Activated naive CD4-positive, alpha-beta T cell treated with anti-CD3 and anti-CD28 coated beads, Interleukin-2, amount 50 U/mL, for 24 hours (primary cell): ENCODE results near the gene SLC23A3.

ENCODE experiments used
- H3K27ac Mint-ChIP-seq: one replicate; pipeline ENCODE4 v1.8.0; 2021; ENCODE audit warnings: mild to moderate bottlenecking, mixed read lengths
- H3K27me3 Mint-ChIP-seq: one replicate; pipeline ENCODE4 v1.8.0; 2021; ENCODE audit warnings: mixed read lengths
- H3K36me3 Mint-ChIP-seq: one replicate; pipeline ENCODE4 v1.8.0; 2021; ENCODE audit warnings: mixed read lengths
- H3K4me1 Mint-ChIP-seq: one replicate; pipeline ENCODE4 v1.8.0; 2021; ENCODE audit warnings: mixed read lengths
- H3K4me3 Mint-ChIP-seq: one replicate; pipeline ENCODE4 v1.8.0; 2021; ENCODE audit warnings: mild to moderate bottlenecking, mixed read lengths
- H3K9me3 Mint-ChIP-seq: one replicate; pipeline ENCODE4 v1.8.0; 2021; ENCODE audit warnings: mixed read lengths

SLC23A3 gene

GRCh38 chr2:219119422-219120043 lies 50.3 kb downstream of the SLC23A3 start:
- H3K27ac Mint-ChIP-seq: no peak overlapping the region

GRCh38 chr2:219118504-219118903 lies 51.3 kb downstream of the SLC23A3 start:
- no peak overlapping the region for H3K4me3 Mint-ChIP-seq

More at GRCh38 chr2:219119422-219120043, 50.3 kb downstream of the SLC23A3 start:
- H3K4me3 Mint-ChIP-seq: no peak overlapping the region
- peaks cover 23% of the 10 kb centered on the region for H3K4me1 Mint-ChIP-seq
- peaks cover 5% of the 10 kb centered on the region for H3K36me3 Mint-ChIP-seq
- H3K27me3 Mint-ChIP-seq: no peaks in the 10 kb centered on the region
- no peaks in the 10 kb centered on the region for H3K9me3 Mint-ChIP-seq

DNA sequence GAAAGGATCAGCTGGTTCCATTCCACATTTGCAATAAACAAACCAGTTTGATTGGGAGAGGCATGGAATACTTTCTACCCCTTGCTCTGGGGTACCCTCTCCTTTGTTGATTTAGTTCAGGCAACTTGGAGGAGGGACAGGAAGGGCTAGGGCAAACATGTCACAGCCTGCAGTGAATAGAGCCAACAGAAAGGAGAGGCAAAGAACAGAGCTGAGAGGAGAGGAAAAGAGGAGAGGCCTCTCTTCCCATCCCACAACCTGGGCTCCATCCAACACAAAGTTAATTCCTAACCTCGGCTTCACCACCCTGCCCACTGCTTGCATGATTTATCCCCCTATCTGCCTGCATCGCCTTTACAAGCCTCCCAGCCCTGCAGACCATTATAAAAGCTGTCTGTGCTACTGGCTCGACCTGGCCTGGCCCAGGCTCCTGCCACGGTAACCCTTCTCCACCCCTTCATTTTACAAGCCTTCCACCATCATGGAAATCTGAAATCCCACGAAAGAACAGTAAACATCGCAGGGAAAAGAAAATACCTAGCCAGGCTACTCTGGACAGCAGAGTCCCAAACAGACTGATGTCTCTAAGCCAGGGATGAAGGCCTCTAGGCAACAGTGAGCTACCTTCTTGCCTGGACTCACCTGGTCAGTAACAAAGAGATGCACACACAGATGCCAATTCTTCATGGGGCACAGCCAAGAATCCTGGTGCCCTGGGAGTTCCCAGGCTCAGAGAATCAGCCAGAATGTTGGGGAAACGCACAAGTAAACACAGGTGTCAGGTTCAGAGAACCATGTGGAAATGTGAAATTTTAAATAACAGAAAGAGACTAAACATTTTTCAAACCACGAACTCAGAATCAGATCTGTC lies 52.8 kb downstream of the SLC23A3 start:
- H3K4me3 Mint-ChIP-seq: no peak overlapping the region
- peaks cover 7% of the 10 kb centered on the region for H3K36me3 Mint-ChIP-seq
- H3K9me3 Mint-ChIP-seq: no peaks in the 10 kb centered on the region
- no peak overlapping the region for H3K27ac Mint-ChIP-seq
- no peaks in the 10 kb centered on the region for H3K27me3 Mint-ChIP-seq
- H3K4me1 Mint-ChIP-seq: peaks cover 16% of the 10 kb centered on the region

More at GRCh38 chr2:219118504-219118903, 51.3 kb downstream of the SLC23A3 start:
- H3K27ac Mint-ChIP-seq: no peak overlapping the region
- no peaks in the 10 kb centered on the region for H3K9me3 Mint-ChIP-seq
- peaks cover 5% of the 10 kb centered on the region for H3K36me3 Mint-ChIP-seq
- no peaks in the 10 kb centered on the region for H3K27me3 Mint-ChIP-seq
- H3K4me1 Mint-ChIP-seq: peaks cover 13% of the 10 kb centered on the region

DNA sequence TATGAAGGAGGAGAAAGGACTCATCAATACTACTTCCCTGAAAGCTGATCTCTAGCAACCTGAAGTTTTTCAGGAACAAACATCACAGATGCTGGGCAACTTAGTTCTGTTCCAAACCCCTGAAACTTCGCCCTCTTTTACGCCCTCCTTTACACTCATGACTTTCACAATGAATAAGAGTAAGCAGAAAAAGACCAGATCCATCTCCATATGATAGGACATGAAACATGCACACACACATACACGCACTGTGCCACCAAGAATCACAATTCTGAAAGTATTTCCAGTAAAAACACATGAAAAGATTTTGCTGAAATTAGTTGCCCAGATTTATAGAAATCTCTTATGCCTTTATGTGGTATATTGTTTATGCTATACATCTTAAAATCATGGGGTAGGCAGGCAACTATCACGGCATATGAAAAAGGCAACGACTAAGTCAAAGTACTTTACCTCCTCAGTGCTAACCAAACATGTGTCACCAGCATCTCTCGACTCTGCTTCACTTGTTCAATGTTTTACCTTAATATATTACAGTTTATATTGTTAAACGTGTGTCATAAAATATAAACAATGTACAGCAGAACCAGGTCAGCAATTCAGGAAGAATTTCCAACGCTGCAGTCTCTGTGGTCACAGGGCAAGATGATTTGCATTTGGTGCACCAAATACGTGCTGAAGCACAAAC lies 57.0 kb downstream of the SLC23A3 start:
- Mint-ChIP-seq H3K4me3 (no peak overlapping the region), H3K27ac (peak overlapping the region; percentile 59), H3K9me3 (no peaks in the 10 kb centered on the region), H3K36me3 (peaks cover 6% of the 10 kb centered on the region), H3K4me1 (peaks cover 43% of the 10 kb centered on the region), H3K27me3 (no peaks in the 10 kb centered on the region)

DNA sequence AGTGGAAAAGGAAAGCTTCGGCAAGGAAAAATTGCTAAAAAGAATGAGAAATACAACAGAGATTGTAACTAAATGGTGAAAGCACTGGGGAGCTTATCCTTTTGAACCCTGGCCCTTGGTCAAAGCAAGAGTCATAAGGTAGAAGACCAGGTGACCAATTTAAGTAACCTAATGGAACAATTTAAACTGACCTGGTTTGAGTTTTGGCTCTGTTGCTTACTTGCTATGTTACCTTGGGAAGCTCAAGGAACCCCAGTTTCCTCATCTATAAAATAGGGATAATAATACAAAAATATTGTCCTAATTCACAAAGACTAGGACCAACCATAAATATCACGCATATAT lies 57.8 kb downstream of the SLC23A3 start:
- H3K27ac Mint-ChIP-seq: no peak overlapping the region
- H3K4me1 Mint-ChIP-seq: peaks cover 47% of the 10 kb centered on the region
- no peaks in the 10 kb centered on the region for H3K9me3 Mint-ChIP-seq
- H3K36me3 Mint-ChIP-seq: peaks cover 6% of the 10 kb centered on the region
- H3K27me3 Mint-ChIP-seq: no peaks in the 10 kb centered on the region
- H3K4me3 Mint-ChIP-seq: no peak overlapping the region
